ENCODE results near the gene ABCG4.
"Not testable (repeated sequence)": the region's sequence is repeated elsewhere in the genome, so short reads cannot be mapped to it uniquely, and the experiment has no call there.

Gene ABCG4

GRCh38 chr11:119179983-119180382, 31.1 kb downstream of the ABCG4 start:
- H3K4me3 ChIP-seq (ENCODE audit: low read depth, low read length) = no peak overlapping the region
- no peak for TF ChIP-seq CTCF (IDR thresholded peaks at IDR 0.05; ENCODE audit: low read depth, low read length)
- in situ Hi-C loops (cut with HindIII; ENCODE audit: low sequenced_read_pairs) = no loop called here
- no peak for DNase-seq (ENCODE audit: low read depth, low spot score)

DNA sequence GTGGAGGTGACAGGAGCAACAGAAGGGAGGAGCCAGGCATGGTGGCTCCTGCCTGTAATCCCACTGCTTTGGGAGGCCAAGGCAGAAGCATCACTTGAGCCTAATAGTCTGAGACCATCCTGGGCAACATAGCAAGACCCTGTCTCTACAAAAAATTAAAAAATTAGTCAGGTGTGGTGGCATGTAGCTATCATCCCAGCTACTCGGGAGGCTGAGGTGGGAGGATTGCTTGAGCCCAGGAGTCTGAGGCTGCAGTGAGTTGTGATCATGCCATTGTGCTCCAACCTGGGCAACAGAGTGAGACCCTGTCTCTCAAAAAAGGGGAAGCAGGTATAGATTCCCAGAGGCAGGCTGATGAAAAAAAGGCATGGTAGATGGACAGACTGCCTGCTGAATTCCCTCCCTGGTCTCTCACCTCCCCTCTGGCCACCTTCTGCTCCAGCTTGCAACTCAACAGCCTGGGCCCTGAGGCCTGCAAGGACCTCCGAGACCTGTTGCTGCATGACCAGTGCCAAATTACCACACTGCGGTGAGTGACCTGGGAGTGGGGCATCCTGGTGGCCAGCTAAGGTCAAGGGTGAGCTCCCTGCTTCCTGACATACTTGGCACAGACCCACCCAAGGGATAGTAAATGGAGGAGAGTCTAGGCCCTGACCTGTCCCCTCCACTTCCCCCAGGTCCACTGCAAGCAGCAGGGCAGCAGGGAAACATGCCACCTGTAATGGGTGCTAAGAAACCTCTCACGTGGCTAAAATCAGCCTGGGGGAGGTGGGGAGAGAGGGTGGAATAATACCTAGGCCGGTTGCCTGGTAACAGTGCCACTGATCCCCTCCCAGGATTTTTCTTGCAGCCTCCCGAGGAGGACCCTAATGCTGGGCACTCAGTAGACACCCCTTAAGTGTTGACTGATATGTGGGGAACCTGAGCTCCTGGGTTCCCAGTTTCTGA, 32.2 kb downstream of the ABCG4 start:
- H3K4me3 ChIP-seq (ENCODE audit: low read depth, low read length) = no peak overlapping the region
- no peak for DNase-seq (ENCODE audit: low read depth, low spot score)
- TF ChIP-seq CTCF (IDR thresholded peaks at IDR 0.05; ENCODE audit: low read depth, low read length) = no peak
- in situ Hi-C loops (cut with HindIII; ENCODE audit: low sequenced_read_pairs) = no loop called here

- in situ Hi-C loops (cut with HindIII; ENCODE audit: low sequenced_read_pairs) = no loop called here
- DNase-seq (ENCODE audit: low read depth, low spot score) = no peak
- no peak overlapping the region for H3K4me3 ChIP-seq (ENCODE audit: low read depth, low read length)
- no peak for TF ChIP-seq CTCF (IDR thresholded peaks at IDR 0.05; ENCODE audit: low read depth, low read length)
These were observed 33.0 kb downstream of the ABCG4 start for GRCh38 chr11:119181677-119182412.

- H3K4me3 ChIP-seq (ENCODE audit: low read depth, low read length); in situ Hi-C loops (cut with HindIII; ENCODE audit: low sequenced_read_pairs); DNase-seq (ENCODE audit: low read depth, low spot score): not testable (repeated sequence)
These were observed 35.5 kb downstream of the ABCG4 start for GRCh38 chr11:119184399-119184798.

DNA sequence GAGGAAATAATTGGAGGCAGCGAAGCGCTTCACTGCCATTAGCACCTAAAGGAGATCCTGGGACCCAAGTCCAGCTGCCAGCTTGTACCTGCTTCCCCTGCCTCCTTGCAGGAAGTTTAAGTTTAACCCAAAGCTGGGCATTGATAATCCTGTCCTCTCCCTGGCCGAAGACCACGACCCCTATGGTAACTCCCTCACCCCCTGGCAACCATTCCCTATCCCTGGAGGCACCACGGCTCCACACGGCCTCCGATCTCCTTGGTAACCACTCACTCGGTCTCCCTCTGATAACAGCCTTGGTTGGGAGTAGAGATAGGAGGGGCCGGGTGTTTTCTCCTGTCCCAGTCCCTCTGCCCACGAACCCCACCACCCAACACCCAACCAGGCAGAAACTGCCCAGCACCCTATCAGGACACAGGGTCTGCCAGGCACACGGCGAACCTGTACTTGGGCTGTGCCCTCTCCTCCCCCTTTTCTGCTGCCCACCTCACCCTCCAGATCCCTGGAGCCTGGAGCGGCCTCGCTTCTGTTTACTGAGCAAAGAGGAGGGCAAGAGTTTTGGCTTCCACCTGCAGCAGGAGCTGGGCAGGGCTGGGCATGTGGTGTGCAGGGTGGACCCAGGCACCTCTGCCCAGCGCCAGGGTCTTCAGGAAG, 37.3 kb downstream of the ABCG4 start:
- in situ Hi-C loops (cut with HindIII; ENCODE audit: low sequenced_read_pairs) = no loop called here
- DNase-seq (ENCODE audit: low read depth, low spot score) = no peak
- H3K4me3 ChIP-seq (ENCODE audit: low read depth, low read length) = no peak overlapping the region
- no peak for TF ChIP-seq CTCF (IDR thresholded peaks at IDR 0.05; ENCODE audit: low read depth, low read length)

DNA sequence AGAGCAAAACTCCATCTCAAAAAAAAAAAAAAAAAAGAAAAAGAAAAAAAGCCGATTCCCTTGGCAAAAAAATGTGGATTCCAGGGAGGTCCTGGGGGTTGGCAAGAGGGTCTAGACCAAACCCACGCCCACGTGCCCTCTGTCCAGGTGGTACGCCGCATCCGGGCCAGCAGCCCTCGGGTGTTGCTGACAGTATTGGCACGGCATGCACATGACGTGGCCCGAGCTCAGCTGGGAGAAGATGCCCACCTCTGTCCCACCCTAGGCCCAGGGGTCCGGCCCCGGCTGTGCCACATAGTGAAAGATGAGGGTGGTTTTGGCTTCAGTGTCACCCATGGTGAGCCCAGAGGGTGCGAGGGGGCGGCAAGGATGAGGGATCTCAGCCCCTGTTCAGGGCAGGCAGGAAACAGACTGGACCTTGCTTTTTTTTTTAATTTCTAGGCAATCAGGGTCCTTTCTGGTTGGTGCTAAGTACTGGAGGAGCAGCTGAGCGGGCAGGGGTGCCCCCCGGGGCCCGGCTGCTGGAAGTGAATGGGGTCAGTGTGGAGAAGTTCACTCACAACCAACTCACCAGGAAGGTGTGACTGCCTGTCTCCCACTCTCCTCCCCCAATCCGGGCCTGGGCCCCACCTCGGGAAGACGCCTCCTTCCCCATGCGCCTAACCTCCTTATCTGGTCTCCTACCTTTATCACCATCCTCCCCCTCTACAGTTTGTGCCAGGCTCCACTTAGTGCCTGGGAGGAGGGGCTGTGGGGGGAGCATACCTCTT, 38.5 kb downstream of the ABCG4 start:
- in situ Hi-C loops (cut with HindIII; ENCODE audit: low sequenced_read_pairs) = no loop called here
- H3K4me3 ChIP-seq (ENCODE audit: low read depth, low read length) = no peak overlapping the region
- no peak for TF ChIP-seq CTCF (IDR thresholded peaks at IDR 0.05; ENCODE audit: low read depth, low read length)
- no peak for DNase-seq (ENCODE audit: low read depth, low spot score)

All from astrocyte of the spinal cord (primary cell).